HL-60/S4 (cell line): ENCODE results near the gene CLSTN2.

Source experiments
- in situ Hi-C: fragments of 300-500 bp; cut with MboI; formaldehyde crosslinking; loops from 2 replicates; pipeline ENCODE4 v1.14.3; 2022; ENCODE audit warnings: low sequenced_read_pairs

CLSTN2 gene

DNA sequence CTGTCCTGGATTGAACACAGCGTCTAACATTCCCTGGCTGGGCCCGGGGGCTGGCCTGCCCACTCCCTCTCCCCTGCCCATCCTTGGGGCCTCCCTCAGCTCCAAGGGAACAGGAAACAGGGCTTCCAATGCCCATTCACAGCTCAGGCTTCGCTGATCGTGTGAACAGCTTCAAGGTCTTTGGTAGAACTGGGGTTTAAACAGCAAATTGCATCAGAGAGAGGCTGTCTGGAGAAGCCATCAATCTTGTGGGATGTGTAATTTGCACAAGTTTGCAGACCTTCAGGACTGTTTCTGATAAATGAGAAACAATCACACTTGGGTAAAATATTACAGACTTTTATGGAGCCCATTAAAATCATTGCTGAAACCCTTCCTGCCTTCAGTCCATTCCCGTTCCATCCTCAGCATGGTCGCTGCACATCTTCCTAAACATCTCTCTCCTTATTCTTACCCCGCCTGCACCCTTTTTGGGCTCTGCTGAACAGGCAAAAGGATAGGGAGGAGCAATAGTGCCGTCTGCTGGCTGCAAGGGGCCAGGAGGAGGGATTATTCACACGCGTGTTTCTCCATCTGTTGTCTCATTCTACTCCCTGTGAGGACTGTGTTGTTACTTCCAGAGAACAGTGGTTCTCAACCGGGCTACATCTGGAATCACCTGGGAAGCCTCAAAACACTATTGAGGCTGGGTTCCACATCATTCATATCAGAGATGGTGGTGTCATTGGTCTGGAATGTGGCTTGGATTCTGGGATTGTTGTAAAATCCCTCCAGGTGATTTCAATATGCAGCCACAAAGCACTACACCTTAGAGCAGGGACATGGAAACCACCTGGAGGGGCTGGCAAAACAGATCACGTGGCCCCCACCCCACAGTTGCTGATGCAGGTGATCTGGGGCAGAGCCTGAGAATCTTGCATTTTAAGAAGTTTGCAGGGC is 116.3 kb downstream of the CLSTN2 start:
- in situ Hi-C loops, result no loop called here

DNA sequence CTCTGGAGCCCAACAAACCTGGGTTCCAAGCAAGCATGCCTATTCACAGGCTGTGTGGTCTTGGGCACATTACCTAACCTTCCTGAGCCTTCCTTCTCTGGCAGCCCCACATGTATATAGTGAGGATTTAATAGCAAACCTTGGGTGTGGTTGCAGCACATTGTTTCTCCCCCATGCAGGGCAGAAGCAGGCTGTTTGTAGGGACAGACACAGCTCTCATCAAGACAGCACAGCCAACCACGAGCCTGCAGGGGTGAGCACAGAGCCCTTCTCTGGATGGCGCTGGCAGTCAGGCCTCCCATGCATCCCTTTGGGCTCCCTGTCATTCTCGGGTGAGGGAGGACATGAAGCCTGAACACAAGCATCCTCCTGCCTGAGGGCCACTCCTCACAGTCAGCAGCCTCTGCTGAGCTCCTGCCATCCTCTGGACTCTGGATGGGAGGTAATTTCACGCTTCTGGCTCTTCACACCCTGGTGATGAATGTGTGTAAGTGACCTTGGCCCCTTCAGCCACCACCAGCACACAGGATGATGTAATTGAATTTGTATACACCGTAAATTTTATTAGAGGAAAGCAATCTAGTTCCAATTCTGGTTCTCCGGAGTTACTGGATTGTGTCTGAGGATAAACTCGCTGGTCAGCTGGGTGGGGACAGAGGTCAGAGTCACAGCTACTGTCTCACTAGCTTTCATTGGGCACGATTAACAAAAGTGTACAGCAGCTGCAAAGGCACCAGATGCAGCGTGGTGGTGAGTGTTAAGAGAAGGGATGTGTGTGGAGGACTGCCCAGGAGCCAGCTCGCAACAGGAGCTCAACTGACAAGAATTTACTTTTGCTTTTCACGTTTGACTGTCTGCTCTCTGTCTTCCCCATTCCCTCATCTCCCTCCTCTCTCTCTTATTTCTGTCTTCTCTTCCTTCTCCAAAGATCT is 118.1 kb downstream of the CLSTN2 start:
- in situ Hi-C loops, result no loop called here

GRCh38 chr3:140053794-140054193 is 118.8 kb downstream of the CLSTN2 start:
- in situ Hi-C loops, result no loop called here

GRCh38 chr3:140055092-140055791 is 120.3 kb downstream of the CLSTN2 start:
- in situ Hi-C loops, result no loop called here

DNA sequence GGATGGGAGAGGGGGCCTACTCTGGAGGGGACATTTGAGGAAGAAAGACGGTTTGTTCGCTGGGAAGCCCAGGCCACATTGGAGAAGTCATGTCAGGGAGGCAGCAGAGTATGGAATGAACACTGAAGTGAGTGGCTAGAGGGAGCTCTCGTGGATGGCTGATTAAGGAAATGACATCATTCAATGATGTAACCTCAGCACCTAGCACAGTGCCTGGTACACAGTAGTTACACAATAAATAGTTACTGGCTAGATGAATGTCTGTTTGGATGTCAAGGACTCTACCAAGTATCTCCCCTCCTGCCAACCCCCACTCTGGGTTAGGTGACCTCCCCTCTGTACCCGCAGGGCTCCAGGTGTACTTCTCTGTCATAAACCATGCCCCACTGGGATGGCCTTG is 121.1 kb downstream of the CLSTN2 start:
- in situ Hi-C loops, result no loop called here

DNA sequence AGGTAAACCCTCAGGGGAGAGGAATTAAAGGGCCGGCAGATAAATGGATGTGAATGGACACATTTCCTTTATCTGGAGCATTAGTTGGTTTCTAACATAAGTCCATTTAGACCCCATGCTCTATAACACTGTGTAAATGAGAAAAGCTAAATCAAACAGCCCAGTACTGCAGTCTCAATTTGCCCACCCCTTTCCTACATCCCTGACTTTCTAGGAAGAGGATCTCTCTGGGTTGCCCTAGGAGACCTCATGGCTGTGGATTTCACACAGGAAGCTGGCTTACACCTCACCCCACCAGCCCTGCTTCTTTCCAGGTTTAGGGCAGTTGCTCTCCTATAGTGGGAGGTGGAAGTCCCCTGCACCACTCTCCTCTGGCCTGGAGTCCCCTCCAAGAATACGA is 126.2 kb downstream of the CLSTN2 start:
- in situ Hi-C loops, result no loop called here

- in situ Hi-C loops, result no loop called here
Observed at GRCh38 chr3:140062461-140062860, 127.5 kb downstream of the CLSTN2 start.

GRCh38 chr3:140067487-140067886 is 132.5 kb downstream of the CLSTN2 start:
- in situ Hi-C loops, result no loop called here

- in situ Hi-C loops, result no loop called here
Observed at GRCh38 chr3:140068494-140069017, 133.6 kb downstream of the CLSTN2 start.

GRCh38 chr3:140073278-140074045 is 138.5 kb downstream of the CLSTN2 start:
- in situ Hi-C loops, result no loop called here

DNA sequence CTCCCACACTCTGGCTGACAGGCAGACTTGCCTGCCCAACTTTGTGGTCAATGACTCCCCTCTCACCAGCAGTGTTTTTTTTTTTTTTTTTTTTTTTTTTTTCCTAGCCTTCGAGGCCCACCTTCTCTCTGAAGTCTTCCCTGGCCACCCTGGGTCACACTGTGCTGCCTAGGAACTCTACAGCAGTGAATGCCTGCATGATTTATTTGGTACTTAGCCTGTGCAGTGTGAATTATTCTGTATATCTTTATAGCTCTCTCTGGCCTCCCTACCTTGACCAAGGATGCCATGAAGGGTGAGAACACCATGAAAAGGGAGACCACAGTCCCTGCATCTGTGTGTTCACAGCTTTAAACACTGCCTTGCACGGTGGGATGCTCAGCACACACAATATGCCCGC is 141.6 kb downstream of the CLSTN2 start:
- in situ Hi-C loops, result no loop called here

GRCh38 chr3:140077406-140077805 is 142.4 kb downstream of the CLSTN2 start:
- in situ Hi-C loops, result no loop called here

GRCh38 chr3:140078343-140078742 is 143.4 kb downstream of the CLSTN2 start:
- in situ Hi-C loops, result no loop called here

- in situ Hi-C loops, result no loop called here
Observed at GRCh38 chr3:140078940-140079339, 144.0 kb downstream of the CLSTN2 start.

GRCh38 chr3:140081887-140082286 is 146.9 kb downstream of the CLSTN2 start:
- in situ Hi-C loops, result no loop called here

DNA sequence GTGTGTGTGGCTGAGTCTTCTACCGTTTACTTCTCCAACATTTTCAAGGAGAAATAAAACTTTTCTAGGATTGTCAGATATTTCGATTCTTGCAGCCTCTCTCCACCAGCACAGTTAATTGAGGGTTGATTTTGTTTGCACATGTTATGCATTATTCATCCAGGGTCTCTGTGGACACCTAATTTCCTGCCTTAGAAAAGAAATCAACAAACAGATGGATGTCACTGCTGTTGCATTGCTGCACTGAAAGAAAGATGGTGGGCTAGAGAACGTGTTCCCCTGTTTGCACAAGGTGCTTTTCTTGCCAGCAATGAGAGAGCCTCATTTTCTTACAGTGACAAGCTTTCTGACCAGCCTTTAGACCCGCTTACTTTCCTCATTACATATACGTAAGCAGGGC is 150.0 kb downstream of the CLSTN2 start:
- in situ Hi-C loops, result no loop called here

DNA sequence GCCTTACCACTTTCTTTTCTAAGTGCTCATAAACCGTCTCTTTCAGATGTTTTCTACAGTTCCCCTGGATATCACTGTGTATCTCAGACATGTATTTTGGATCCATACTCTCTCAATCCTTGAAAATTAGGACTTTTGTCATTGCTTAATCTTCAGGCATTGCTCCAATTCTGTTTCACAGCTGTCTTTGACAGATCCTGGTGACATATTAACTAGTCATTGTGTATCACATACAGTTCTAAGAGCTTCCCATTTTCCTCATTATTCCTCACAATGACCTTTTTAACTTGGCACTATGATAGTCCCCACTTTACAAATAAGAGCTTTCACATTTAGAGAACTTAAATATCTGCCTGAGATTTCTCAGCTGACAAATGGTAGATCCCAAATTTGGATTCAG is 151.7 kb downstream of the CLSTN2 start:
- in situ Hi-C loops, result no loop called here

DNA sequence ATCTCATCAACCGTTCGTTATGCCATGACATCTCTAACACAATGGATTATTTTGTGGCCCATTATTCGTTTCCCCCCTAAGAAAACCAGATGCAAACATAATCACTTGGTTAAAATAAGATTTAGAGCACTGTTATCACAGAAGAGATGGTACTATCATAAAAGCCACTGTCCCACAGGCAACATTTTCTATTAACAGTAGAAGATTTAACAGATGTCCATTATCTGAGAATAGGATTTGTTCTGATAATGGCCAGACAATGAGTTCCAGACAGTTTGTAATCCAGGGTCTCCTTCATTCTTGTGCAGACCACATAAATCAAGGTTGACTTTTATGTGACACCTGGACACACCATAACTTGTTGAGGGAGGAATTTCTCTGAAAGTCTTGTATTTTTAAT is 153.1 kb downstream of the CLSTN2 start:
- in situ Hi-C loops, result no loop called here

DNA sequence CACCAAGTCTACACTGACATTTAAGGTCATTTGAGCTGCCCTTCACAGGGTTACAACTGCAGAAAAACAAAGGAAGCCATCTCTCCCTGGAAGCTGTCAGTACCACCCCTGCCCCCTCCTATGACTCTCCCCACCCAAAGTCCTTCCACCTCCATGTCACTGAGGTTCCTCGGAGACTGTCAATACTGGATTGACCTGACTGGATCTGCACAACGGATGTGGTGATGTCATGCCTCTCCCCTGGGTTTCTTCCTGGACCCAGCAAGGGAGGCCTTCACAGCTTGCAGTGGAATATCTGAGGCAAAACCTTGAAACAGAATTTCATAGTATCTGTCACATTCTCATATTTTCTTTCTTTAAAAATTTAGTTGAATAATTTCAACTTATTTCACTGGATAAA is 153.5 kb downstream of the CLSTN2 start:
- in situ Hi-C loops, result no loop called here

DNA sequence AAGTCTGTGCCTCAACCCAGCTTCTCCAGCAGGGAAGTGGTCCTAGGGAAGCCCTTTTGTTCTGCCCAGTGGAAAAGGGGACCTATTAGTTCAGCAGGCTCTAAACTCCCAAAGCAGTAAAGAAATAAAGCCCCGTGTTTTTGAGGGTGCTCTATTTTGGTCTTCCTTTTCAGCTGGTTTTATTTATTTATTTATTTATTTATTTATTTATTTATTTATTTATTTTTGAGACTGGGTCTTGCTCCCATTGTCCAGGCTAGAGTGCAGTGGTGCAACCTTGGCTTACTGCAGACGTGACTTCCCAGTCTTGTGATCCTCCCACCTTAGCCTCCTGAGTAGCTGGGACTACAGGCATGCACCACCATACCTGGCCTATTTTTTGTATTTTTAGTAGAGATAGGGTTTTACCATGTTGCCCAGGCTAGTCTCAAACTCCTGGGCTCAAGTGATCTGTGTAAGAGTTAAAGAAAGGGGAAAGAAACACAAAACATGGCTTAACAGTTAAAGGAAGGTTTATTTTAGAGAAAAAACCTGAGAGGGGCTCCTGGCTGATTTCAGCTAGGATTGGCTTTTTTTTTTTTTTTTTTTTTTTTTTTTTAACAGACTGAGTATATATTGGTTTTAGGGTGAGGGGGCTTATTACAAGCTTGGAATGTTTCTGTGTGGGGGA is 154.6 kb downstream of the CLSTN2 start:
- in situ Hi-C loops, result no loop called here
